HEK293 (cell line): ENCODE measurements around the gene TMEM151B.

ENCODE experiments used
- BCL11A ChIP-seq: fragments of 450-650 bp; formaldehyde crosslinking; IDR thresholded peaks from 2 replicates; pipeline ENCODE4 v1.5.1; 2016; ENCODE audit warnings: low read depth, missing biosample characterization, missing genetic modification characterization
- ZNF184 ChIP-seq: fragments of 450-650 bp; IDR thresholded peaks from 2 replicates; pipeline ENCODE4 v1.5.1; 2018; ENCODE audit warnings: missing biosample characterization, mild to moderate bottlenecking, missing genetic modification characterization
- TF ChIP-seq, protein P1 (sequence below): fragments of 450-650 bp; formaldehyde crosslinking; IDR thresholded peaks from 2 replicates; pipeline ENCODE4 v1.5.1; 2016; ENCODE audit warnings: missing biosample characterization, missing genetic modification characterization
- TF ChIP-seq, protein P2 (sequence below): fragments of 450-650 bp; formaldehyde crosslinking; conservative IDR thresholded peaks from 2 replicates; pipeline ENCODE4 v1.5.1; 2016; ENCODE audit warnings: low read depth, missing biosample characterization, missing genetic modification characterization
- TF ChIP-seq, protein P3 (sequence below): fragments of 450-650 bp; formaldehyde crosslinking; IDR thresholded peaks from 2 replicates; pipeline ENCODE4 v1.5.1; 2017; ENCODE audit warnings: missing biosample characterization, mild to moderate bottlenecking, missing genetic modification characterization, moderate library complexity

DNA sequence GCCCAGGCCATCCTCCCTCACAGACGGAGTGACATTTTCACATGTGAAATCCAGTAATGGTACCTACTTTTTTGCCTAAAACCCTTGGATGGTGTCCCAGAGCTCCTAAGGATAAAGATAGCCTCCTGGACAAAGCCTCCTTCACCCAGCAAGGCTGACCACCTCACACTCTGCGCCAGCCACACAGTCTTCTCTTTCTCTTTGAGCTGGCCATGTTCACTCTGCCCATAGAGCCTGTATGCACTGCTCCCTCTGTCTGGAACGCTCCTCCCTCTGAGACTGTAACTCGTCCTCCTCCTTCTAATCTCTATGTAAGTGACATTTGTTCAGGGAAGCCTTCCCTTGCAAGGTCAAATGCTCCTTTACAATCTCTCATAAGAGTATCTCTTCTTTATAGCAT lies 14.6 kb downstream of the TMEM151B start:
- TF ChIP-seq, protein P1, sequence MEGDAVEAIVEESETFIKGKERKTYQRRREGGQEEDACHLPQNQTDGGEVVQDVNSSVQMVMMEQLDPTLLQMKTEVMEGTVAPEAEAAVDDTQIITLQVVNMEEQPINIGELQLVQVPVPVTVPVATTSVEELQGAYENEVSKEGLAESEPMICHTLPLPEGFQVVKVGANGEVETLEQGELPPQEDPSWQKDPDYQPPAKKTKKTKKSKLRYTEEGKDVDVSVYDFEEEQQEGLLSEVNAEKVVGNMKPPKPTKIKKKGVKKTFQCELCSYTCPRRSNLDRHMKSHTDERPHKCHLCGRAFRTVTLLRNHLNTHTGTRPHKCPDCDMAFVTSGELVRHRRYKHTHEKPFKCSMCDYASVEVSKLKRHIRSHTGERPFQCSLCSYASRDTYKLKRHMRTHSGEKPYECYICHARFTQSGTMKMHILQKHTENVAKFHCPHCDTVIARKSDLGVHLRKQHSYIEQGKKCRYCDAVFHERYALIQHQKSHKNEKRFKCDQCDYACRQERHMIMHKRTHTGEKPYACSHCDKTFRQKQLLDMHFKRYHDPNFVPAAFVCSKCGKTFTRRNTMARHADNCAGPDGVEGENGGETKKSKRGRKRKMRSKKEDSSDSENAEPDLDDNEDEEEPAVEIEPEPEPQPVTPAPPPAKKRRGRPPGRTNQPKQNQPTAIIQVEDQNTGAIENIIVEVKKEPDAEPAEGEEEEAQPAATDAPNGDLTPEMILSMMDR: no peak
- TF ChIP-seq BCL11A (tag by site-specific recombination) (no peak), ZNF184 (tag by site-specific recombination) (no peak)
- TF ChIP-seq, protein P2, sequence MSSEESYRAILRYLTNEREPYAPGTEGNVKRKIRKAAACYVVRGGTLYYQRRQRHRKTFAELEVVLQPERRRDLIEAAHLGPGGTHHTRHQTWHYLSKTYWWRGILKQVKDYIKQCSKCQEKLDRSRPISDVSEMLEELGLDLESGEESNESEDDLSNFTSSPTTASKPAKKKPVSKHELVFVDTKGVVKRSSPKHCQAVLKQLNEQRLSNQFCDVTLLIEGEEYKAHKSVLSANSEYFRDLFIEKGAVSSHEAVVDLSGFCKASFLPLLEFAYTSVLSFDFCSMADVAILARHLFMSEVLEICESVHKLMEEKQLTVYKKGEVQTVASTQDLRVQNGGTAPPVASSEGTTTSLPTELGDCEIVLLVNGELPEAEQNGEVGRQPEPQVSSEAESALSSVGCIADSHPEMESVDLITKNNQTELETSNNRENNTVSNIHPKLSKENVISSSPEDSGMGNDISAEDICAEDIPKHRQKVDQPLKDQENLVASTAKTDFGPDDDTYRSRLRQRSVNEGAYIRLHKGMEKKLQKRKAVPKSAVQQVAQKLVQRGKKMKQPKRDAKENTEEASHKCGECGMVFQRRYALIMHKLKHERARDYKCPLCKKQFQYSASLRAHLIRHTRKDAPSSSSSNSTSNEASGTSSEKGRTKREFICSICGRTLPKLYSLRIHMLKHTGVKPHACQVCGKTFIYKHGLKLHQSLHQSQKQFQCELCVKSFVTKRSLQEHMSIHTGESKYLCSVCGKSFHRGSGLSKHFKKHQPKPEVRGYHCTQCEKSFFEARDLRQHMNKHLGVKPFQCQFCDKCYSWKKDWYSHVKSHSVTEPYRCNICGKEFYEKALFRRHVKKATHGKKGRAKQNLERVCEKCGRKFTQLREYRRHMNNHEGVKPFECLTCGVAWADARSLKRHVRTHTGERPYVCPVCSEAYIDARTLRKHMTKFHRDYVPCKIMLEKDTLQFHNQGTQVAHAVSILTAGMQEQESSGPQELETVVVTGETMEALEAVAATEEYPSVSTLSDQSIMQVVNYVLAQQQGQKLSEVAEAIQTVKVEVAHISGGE (tag by site-specific recombination): no peak
- TF ChIP-seq, protein P3, sequence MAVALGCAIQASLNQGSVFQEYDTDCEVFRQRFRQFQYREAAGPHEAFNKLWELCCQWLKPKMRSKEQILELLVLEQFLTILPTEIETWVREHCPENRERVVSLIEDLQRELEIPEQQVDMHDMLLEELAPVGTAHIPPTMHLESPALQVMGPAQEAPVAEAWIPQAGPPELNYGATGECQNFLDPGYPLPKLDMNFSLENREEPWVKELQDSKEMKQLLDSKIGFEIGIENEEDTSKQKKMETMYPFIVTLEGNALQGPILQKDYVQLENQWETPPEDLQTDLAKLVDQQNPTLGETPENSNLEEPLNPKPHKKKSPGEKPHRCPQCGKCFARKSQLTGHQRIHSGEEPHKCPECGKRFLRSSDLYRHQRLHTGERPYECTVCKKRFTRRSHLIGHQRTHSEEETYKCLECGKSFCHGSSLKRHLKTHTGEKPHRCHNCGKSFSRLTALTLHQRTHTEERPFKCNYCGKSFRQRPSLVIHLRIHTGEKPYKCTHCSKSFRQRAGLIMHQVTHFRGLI (tag by site-specific recombination): no peak
